MCF 10A (cell line): Measurements from ENCODE around the gene ARHGAP42. TPM values are rescaled to one million over a fixed set of nuclear protein-coding genes. Genes with fewer than 3 reads are reported as not detected.

ENCODE experiments used
- BruUV-seq: library from RNA; stranded (reverse); fragments of 400-500 nt; replicated peaks from 2 replicates; lab custom pipeline; 2021; lab: Mats Ljungman, UMichigan
- CTCF ChIA-PET: fragments of 300-600 bp; sonication (Branson Sonifier 250); formaldehyde crosslinking; extraction: SDS; loops from one replicate; lab custom pipeline; 2021; ENCODE audit warnings: antibody characterized with exemption, inconsistent platforms; lab: Yijun Ruan, JAX
- POLR2A ChIA-PET: fragments of 300-600, 350-650 bp; sonication (Branson Sonifier 250); formaldehyde crosslinking; extraction: SDS; loops from one replicate; lab custom pipeline; 2020; ENCODE audit warnings: antibody characterized with exemption, inconsistent platforms; lab: Yijun Ruan, JAX
- DNase-seq: peaks from one replicate; pipeline ENCODE4 v3.0.0-alpha.2; 2018; ENCODE audit not compliant: unreplicated experiment
- H3K27ac Mint-ChIP-seq: one replicate; pipeline ENCODE4 v1.8.0; 2022; ENCODE audit warnings: mild to moderate bottlenecking, low read depth, mixed read lengths; ENCODE audit not compliant: unreplicated experiment
- H3K27me3 Mint-ChIP-seq: one replicate; pipeline ENCODE4 v1.8.0; 2022; ENCODE audit warnings: mixed read lengths; ENCODE audit not compliant: insufficient read depth, unreplicated experiment
- H3K36me3 Mint-ChIP-seq: one replicate; pipeline ENCODE4 v1.8.0; 2022; ENCODE audit warnings: mild to moderate bottlenecking, moderate library complexity, mixed read lengths; ENCODE audit not compliant: insufficient read depth, unreplicated experiment
- H3K4me1 Mint-ChIP-seq: one replicate; pipeline ENCODE4 v1.8.0; 2022; ENCODE audit warnings: mixed read lengths; ENCODE audit not compliant: insufficient read depth, unreplicated experiment
- H3K4me3 Mint-ChIP-seq: one replicate; pipeline ENCODE4 v1.8.0; 2022; ENCODE audit warnings: mild to moderate bottlenecking, moderate library complexity, mixed read lengths; ENCODE audit not compliant: unreplicated experiment
- H3K9me3 Mint-ChIP-seq: one replicate; pipeline ENCODE4 v1.8.0; 2022; ENCODE audit warnings: mixed read lengths; ENCODE audit not compliant: unreplicated experiment
- intact Hi-C: fragments of 100-400 bp; cut with micrococcal nuclease; formaldehyde crosslinking; loops from 2 replicates; pipeline ENCODE4 v1.14.1; 2022
- total RNA-seq: library from RNA; stranded (reverse); gene quantifications from 2 replicates; pipeline ENCODE4 v1.2.3, GENCODE V29; 2022
- TF ChIP-seq, protein P1 (sequence below): fragments of 200-600 bp; IDR thresholded peaks from one replicate; pipeline ENCODE4 v1.8.0; 2022; ENCODE audit warnings: antibody characterized with exemption, mild to moderate bottlenecking; ENCODE audit not compliant: unreplicated experiment

The ARHGAP42 gene
- total RNA-seq, 1 experiment from 2014 or later, result 2.5 TPM

DNA sequence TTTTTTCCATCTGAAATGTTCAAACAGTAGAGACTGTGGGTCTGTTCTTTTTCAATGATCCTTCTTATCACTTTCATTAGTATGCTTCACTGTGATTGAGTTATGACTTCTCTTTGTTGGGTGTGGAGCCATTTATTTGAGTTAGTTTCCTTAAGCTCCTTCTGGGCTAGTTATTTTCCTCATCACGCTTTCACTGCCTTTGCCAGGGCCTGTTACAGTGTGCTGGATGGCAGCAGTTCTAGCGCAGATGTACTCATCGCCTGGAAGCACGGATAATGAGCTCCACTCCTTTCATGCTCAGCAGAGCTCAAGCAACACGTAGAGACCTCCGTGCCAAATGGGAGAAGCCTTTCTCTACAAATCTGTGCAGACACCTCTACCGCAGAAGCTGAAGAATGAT, 7.0 kb upstream of the ARHGAP42 start:
- H3K27ac Mint-ChIP-seq, result peak overlapping the region; percentile 61
- no TSS peak for BruUV-seq
- H3K27me3 Mint-ChIP-seq, result no peaks in the 10 kb centered on the region
- no peaks in the 10 kb centered on the region for H3K36me3 Mint-ChIP-seq
- peaks cover 1% of the 10 kb centered on the region for H3K4me1 Mint-ChIP-seq
- no peak for DNase-seq
- intact Hi-C loops, result no loop called here
- ChIA-PET CTCF (interaction anchor here (0.7 to 5.8 kb wide), 12 partner anchors 29 to 1611 kb away, joined by 3 to 61 read pairs (median 4); no protein-coding TSS in a partner anchor), POLR2A (no interaction called here)
- TF ChIP-seq, protein P1, sequence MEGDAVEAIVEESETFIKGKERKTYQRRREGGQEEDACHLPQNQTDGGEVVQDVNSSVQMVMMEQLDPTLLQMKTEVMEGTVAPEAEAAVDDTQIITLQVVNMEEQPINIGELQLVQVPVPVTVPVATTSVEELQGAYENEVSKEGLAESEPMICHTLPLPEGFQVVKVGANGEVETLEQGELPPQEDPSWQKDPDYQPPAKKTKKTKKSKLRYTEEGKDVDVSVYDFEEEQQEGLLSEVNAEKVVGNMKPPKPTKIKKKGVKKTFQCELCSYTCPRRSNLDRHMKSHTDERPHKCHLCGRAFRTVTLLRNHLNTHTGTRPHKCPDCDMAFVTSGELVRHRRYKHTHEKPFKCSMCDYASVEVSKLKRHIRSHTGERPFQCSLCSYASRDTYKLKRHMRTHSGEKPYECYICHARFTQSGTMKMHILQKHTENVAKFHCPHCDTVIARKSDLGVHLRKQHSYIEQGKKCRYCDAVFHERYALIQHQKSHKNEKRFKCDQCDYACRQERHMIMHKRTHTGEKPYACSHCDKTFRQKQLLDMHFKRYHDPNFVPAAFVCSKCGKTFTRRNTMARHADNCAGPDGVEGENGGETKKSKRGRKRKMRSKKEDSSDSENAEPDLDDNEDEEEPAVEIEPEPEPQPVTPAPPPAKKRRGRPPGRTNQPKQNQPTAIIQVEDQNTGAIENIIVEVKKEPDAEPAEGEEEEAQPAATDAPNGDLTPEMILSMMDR, result no peak
- no peak overlapping the region for H3K4me3 Mint-ChIP-seq
- no peaks in the 10 kb centered on the region for H3K9me3 Mint-ChIP-seq

DNA sequence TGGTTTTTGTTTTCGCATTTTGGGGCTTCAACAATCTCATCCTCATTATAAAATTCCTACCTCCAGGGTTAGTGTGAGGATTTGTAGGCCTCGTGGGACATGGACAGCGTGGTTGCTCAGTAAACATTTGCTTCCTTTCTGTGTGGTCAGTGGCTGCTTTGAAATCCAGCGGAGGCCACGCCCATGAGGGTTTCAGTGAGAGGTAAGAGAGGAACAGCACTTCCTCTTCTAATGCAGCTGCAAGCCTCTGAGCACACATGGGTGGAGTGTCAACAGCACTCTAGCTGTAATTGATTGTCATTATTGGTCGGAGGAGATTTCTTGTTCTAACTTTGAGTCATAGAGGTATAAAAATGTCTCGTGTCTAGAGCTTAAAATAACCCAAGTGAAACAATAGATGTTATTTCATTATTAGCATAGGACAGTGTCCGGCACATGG, 6.0 kb upstream of the ARHGAP42 start:
- intact Hi-C loops, result no loop called here
- Mint-ChIP-seq H3K36me3 (no peaks in the 10 kb centered on the region), H3K4me3 (no peak overlapping the region), H3K27ac (peak overlapping the region; percentile 61), H3K9me3 (no peaks in the 10 kb centered on the region), H3K4me1 (peaks cover 7% of the 10 kb centered on the region), H3K27me3 (no peaks in the 10 kb centered on the region)
- BruUV-seq, result no TSS peak
- CTCF ChIA-PET, result interaction anchor here (0.6 to 5.8 kb wide), 20 partner anchors 15 to 783 kb away, joined by 3 to 61 read pairs (median 4); no protein-coding TSS in a partner anchor
- POLR2A ChIA-PET, result interaction anchor here (0.7 kb wide), 1 partner anchor 174 kb away, joined by 3 read pairs; no protein-coding TSS in a partner anchor
- peak; percentile 30 for DNase-seq
- TF ChIP-seq, protein P1, result no peak

DNA sequence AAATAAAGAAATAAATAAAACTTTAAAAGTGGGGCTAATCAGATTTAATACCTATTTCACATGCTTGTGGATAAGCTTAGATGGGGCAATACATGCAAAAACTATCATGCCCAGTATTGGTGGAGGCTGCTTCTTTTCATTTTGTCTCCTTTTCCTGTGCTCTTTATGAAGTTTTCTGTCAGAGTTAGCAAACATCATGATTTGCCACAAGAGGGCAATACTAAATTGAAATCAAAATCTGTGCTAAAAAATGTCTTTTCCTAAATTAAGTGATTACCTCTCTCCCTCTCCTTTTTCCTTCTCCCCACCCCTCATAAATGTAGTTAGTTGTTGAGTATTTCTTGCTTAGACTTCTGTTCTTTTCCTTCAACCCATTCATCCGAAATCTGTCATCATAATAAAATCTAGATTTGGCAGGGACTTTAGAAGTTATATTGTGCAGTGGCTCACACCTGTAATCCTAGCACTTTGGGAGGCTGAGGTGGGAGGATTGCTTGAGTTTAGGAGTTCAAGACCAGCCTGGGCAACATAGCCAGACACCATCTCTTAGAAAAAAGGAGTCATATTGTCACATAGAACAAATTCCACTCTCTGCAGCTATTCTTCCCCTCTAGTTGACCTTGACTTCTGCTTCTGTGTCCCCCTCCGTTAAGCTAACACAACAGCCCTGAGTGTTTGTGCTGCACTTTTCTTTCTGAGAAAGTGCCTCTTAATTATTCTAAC, 4.7 kb upstream of the ARHGAP42 start:
- intact Hi-C loops, result loop anchor here (1.0 to 2.0 kb wide), 3 partner anchors 106 to 250 kb away; no protein-coding TSS in a partner anchor
- no peaks in the 10 kb centered on the region for H3K27me3 Mint-ChIP-seq
- DNase-seq, result peak; percentile 27
- no peaks in the 10 kb centered on the region for H3K9me3 Mint-ChIP-seq
- H3K4me1 Mint-ChIP-seq, result peaks cover 7% of the 10 kb centered on the region
- TF ChIP-seq, protein P1, result peak; percentile 38
- POLR2A ChIA-PET, result interaction anchor here (0.7 kb wide), 1 partner anchor 150 kb away, joined by 3 read pairs; no protein-coding TSS in a partner anchor
- H3K36me3 Mint-ChIP-seq, result no peaks in the 10 kb centered on the region
- no peak overlapping the region for H3K27ac Mint-ChIP-seq
- CTCF ChIA-PET, result interaction anchor here (0.7 to 5.8 kb wide), 39 partner anchors 10 to 756 kb away, joined by 3 to 61 read pairs (median 4); no protein-coding TSS in a partner anchor
- BruUV-seq, result no TSS peak
- no peak overlapping the region for H3K4me3 Mint-ChIP-seq

DNA sequence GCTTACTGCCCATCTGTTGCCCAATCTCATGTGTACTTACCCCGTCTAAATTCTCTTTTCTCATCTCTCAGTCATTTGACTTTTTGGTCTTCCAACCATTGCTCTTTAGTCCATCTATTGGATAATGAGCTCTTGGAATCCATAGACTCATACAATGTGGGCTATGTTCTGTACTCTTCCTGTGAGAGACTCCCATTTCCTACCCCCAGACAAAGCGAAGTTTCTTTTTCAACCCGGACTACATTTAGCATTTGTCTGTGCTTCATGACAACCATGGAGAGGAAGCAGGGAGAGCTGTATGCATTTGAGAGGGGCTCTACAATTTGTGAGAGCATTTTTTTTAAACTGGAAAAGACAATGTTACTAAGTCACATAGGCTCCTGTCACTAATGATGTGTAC, 4.0 kb upstream of the ARHGAP42 start:
- Mint-ChIP-seq H3K4me3 (no peak overlapping the region), H3K27me3 (no peaks in the 10 kb centered on the region), H3K36me3 (no peaks in the 10 kb centered on the region), H3K27ac (no peak overlapping the region), H3K4me1 (peaks cover 8% of the 10 kb centered on the region), H3K9me3 (no peaks in the 10 kb centered on the region)
- intact Hi-C loops, result loop anchor here (2.0 kb wide), 2 partner anchors 106 to 250 kb away; no protein-coding TSS in a partner anchor
- no peak for DNase-seq
- TF ChIP-seq, protein P1, result no peak
- no TSS peak for BruUV-seq
- ChIA-PET CTCF (interaction anchor here (0.5 to 5.8 kb wide), 26 partner anchors 9 to 754 kb away, joined by 3 to 61 read pairs (median 4); no protein-coding TSS in a partner anchor), POLR2A (interaction anchor here (0.7 kb wide), 1 partner anchor 149 kb away, joined by 3 read pairs; no protein-coding TSS in a partner anchor)
